PC-3 (cell line): Measurements from ENCODE around the gene SIL1. TPM values are rescaled to one million over a fixed set of nuclear protein-coding genes. Genes with fewer than 3 reads are reported as not detected.
"Not testable (repeated sequence)": the region's sequence is repeated elsewhere in the genome, so short reads cannot be mapped to it uniquely, and the experiment has no call there.

Experiments used
- ATAC-seq: fragments of 200-7000 bp; cut with Tn5 transposase; 2 replicates; pipeline ENCODE4 v1.9.1; 2020; ENCODE audit warnings: mild to moderate bottlenecking, moderate library complexity
- BruUV-seq: library from RNA; stranded (reverse); fragments of 400-500 nt; replicated peaks from 2 replicates; lab custom pipeline; 2021; lab: Mats Ljungman, UMichigan
- CTCF ChIA-PET: fragments of 300-600 bp; sonication (Branson Sonifier 250); formaldehyde crosslinking; loops from one replicate; lab custom pipeline; 2022; ENCODE audit warnings: antibody characterized with exemption; lab: Charles Lee
- POLR2A ChIA-PET: fragments of 300-600 bp; sonication (Branson Sonifier 250); formaldehyde crosslinking; loops from one replicate; lab custom pipeline; 2022; ENCODE audit warnings: antibody characterized with exemption; ENCODE audit not compliant: unreplicated experiment; lab: Charles Lee
- DNase-seq: peaks from one replicate; pipeline ENCODE4 v3.0.0-alpha.2; 2015
- H2AFZ ChIP-seq: fragments of 300-600 bp; sonication (generic); 2 replicates; pipeline ENCODE4 v1.6.0; 2016; ENCODE audit warnings: antibody characterized with exemption, low read length
- H3F3A ChIP-seq: fragments of 300-600 bp; sonication (generic); one replicate; pipeline ENCODE4 v1.6.0; 2017; ENCODE audit warnings: antibody characterized with exemption, low read length, control low read depth, mild to moderate bottlenecking; ENCODE audit not compliant: unreplicated experiment
- H3K27ac ChIP-seq: fragments of 300-600 bp; sonication (generic); 2 replicates; pipeline ENCODE4 v1.5.1; 2016; ENCODE audit warnings: mild to moderate bottlenecking, low read length
- H3K27me3 ChIP-seq: fragments of 300-600 bp; sonication (generic); 2 replicates; pipeline ENCODE4 v1.6.1; 2016; ENCODE audit warnings: low read length, mixed read lengths
- H3K36me3 ChIP-seq: fragments of 300-600 bp; sonication (generic); 2 replicates; pipeline ENCODE4 v1.6.1; 2016; ENCODE audit warnings: low read depth, mixed run types, low read length, mixed read lengths
- H3K4me1 ChIP-seq: fragments of 300-600 bp; sonication (generic); 2 replicates; pipeline ENCODE4 v1.5.1; 2016; ENCODE audit warnings: low read length; ENCODE audit not compliant: insufficient read depth
- H3K4me2 ChIP-seq: fragments of 300-600 bp; sonication (generic); 2 replicates; pipeline ENCODE4 v1.6.0; 2016; ENCODE audit warnings: low read length
- H3K4me3 ChIP-seq: fragments of 300-600 bp; sonication (generic); 2 replicates; pipeline ENCODE4 v1.5.1; 2016; ENCODE audit warnings: mild to moderate bottlenecking, low read length, mixed read lengths
- H3K79me2 ChIP-seq: fragments of 300-600 bp; sonication (generic); 2 replicates; pipeline ENCODE4 v1.6.1; 2017; ENCODE audit warnings: low read length, mixed read lengths
- H3K9ac ChIP-seq: fragments of 300-600 bp; sonication (generic); 2 replicates; pipeline ENCODE4 v1.6.0; 2016; ENCODE audit warnings: mild to moderate bottlenecking, low read length
- H3K9me2 ChIP-seq: fragments of 300-600 bp; sonication (generic); replicated peaks from 2 replicates; pipeline ENCODE4 v1.6.1; 2016; ENCODE audit warnings: mixed run types, low read length, mixed read lengths
- H3K9me3 ChIP-seq: fragments of 300-600 bp; sonication (generic); 2 replicates; pipeline ENCODE4 v1.6.1; 2016; ENCODE audit warnings: low read length, mixed read lengths
- H4K20me1 ChIP-seq: fragments of 300-600 bp; sonication (generic); 2 replicates; pipeline ENCODE4 v1.6.1; 2016; ENCODE audit warnings: low read length, mixed read lengths
- CTCF ChIP-seq: fragments of 300-600 bp; sonication (generic); conservative IDR thresholded peaks from 2 replicates; pipeline ENCODE4 v1.5.1; 2017; ENCODE audit warnings: antibody characterized with exemption, low read depth, mild to moderate bottlenecking, low read length
- EZH2 ChIP-seq: fragments of 300-600 bp; sonication (generic); IDR thresholded peaks from one replicate; pipeline ENCODE4 v1.6.1; 2017; ENCODE audit warnings: antibody characterized with exemption, mild to moderate bottlenecking, low read length; ENCODE audit not compliant: unreplicated experiment
- EZH2phosphoT487 ChIP-seq: fragments of 300-600 bp; sonication (generic); IDR thresholded peaks from 2 replicates; pipeline ENCODE4 v1.6.1; 2018; ENCODE audit warnings: mild to moderate bottlenecking, antibody characterized with exemption, low read length, borderline replicate concordance
- intact Hi-C: fragments of 100-400 bp; cut with micrococcal nuclease; formaldehyde crosslinking; loops from 2 replicates; pipeline ENCODE4 v1.9.0; 2023
- total RNA-seq: library from RNA; depleted of rRNA; stranded (reverse); fragments of >200 nt; gene quantifications from 2 replicates; pipeline ENCODE4 v1.2.3, GENCODE V29; 2014

The SIL1 gene
- total RNA-seq, 1 experiment from 2014 or later = 7.9 TPM

GRCh38 chr5:139117342-139117884 is 80.8 kb downstream of the SIL1 start:
- no peak for DNase-seq
- H3K9me2 ChIP-seq = no peaks in the 10 kb centered on the region
- TF ChIP-seq EZH2phosphoT487 (no peak), CTCF (no peak), EZH2 (no peak)
- no peak overlapping the region for H3K27ac ChIP-seq
- H3F3A ChIP-seq = no peaks in the 10 kb centered on the region
- H3K9ac ChIP-seq = no peak overlapping the region
- H3K36me3 ChIP-seq = no peaks in the 10 kb centered on the region
- no peaks in the 10 kb centered on the region for H4K20me1 ChIP-seq
- no peaks in the 10 kb centered on the region for H3K4me1 ChIP-seq
- H3K9me3 ChIP-seq = no peaks in the 10 kb centered on the region
- ChIA-PET POLR2A (no interaction called here), CTCF (no interaction called here)
- H3K27me3 ChIP-seq = no peaks in the 10 kb centered on the region
- H3K4me2 ChIP-seq = no peak overlapping the region
- no peak for ATAC-seq
- intact Hi-C loops = no loop called here
- no peaks in the 10 kb centered on the region for H3K79me2 ChIP-seq
- no peak overlapping the region for H2AFZ ChIP-seq
- no peak overlapping the region for H3K4me3 ChIP-seq
- no TSS peak for BruUV-seq

- Histone ChIP-seq H3K4me3 (no peak overlapping the region), H3K27ac (no peak overlapping the region), H3K36me3 (no peaks in the 10 kb centered on the region), H4K20me1 (no peaks in the 10 kb centered on the region), H3K27me3 (no peaks in the 10 kb centered on the region), H3K9me2 (no peaks in the 10 kb centered on the region), H3K4me2 (no peak overlapping the region), H3K9ac (no peak overlapping the region), H3K9me3 (no peaks in the 10 kb centered on the region), H2AFZ (no peak overlapping the region), H3K4me1 (no peaks in the 10 kb centered on the region), H3K79me2 (no peaks in the 10 kb centered on the region), H3F3A (no peaks in the 10 kb centered on the region)
- no peak for DNase-seq
- ATAC-seq = no peak
- intact Hi-C loops = no loop called here
- ChIA-PET POLR2A (no interaction called here), CTCF (no interaction called here)
- TF ChIP-seq EZH2phosphoT487 (no peak), CTCF (no peak), EZH2 (no peak)
- no TSS peak for BruUV-seq
Measured at GRCh38 chr5:139116100-139116655, 82.0 kb downstream of the SIL1 start.

DNA sequence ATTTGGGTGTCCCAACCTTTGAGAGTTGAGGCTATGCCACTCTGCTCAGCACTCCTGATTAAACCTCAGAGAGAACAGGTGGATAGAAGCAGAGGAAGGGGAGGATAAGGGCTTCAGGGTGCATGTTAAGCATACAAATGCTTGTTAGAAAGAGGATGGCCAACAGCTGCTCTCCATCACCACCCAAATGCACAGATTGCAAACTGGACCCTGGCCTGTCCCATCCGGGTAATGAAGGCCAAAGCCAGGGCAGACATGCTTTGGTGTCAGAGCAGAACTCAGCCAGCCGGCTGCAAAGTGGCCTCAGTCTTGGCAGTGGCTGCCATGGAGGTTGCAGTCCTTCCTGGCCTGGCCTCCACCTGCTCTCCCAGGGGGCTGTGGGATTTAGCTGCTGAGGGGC is 84.3 kb downstream of the SIL1 start:
- no peaks in the 10 kb centered on the region for H3K79me2 ChIP-seq
- no peaks in the 10 kb centered on the region for H3F3A ChIP-seq
- H3K9me2 ChIP-seq = no peaks in the 10 kb centered on the region
- no TSS peak for BruUV-seq
- no peak overlapping the region for H3K4me3 ChIP-seq
- H4K20me1 ChIP-seq = no peaks in the 10 kb centered on the region
- no peaks in the 10 kb centered on the region for H3K36me3 ChIP-seq
- H3K27ac ChIP-seq = no peak overlapping the region
- H3K4me2 ChIP-seq = no peak overlapping the region
- DNase-seq (no peak), ATAC-seq (no peak)
- CTCF ChIA-PET = no interaction called here
- H3K9me3 ChIP-seq = no peaks in the 10 kb centered on the region
- H2AFZ ChIP-seq = no peak overlapping the region
- intact Hi-C loops = no loop called here
- H3K9ac ChIP-seq = no peak overlapping the region
- H3K4me1 ChIP-seq = no peaks in the 10 kb centered on the region
- POLR2A ChIA-PET = no interaction called here
- no peaks in the 10 kb centered on the region for H3K27me3 ChIP-seq
- no peak for TF ChIP-seq EZH2phosphoT487
- TF ChIP-seq EZH2 = no peak
- TF ChIP-seq CTCF = no peak

DNA sequence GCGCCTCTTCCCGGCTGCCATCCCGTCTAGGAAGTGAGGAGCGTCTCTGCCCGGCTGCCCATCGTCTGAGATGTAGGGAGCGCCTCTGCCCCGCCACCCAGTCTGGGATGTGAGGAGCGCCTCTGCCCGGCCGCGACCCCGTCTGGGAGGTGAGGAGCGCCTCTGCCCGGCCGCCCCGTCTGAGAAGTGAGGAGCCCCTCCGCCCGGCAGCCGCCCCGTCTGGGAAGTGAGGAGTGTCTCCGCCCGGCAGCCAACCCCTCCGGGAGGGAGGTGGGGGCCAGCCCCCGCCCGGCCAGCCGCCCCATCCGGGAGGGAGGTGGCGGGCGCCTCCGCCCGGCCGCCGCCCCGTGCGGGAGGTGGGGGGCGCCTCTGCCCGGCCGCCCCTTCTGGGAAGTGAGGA is 85.8 kb downstream of the SIL1 start:
- H3K4me1 ChIP-seq, H3K36me3 ChIP-seq, H3K9me2 ChIP-seq, BruUV-seq, ATAC-seq, H4K20me1 ChIP-seq, POLR2A ChIA-PET, CTCF ChIA-PET, H2AFZ ChIP-seq, H3K9me3 ChIP-seq, DNase-seq, H3K9ac ChIP-seq, H3F3A ChIP-seq, H3K27ac ChIP-seq, H3K4me3 ChIP-seq, intact Hi-C loops, H3K4me2 ChIP-seq, H3K27me3 ChIP-seq, H3K79me2 ChIP-seq: not testable (repeated sequence)
